HL-60 (cell line): Measurements from ENCODE around the gene RHEX.

Source experiments
- DNase-seq, 2 experiments: peaks; one replicate each; pipeline ENCODE4 v3.0.0-alpha.2; 2010 to 2020; ENCODE audit warnings: low read depth in 1 of 2, low spot score in 1 of 2
- H3K27ac ChIP-seq: fragments of 250-450 bp; sonication (Bioruptor Pico); replicated peaks from 2 replicates; pipeline ENCODE4 v1.5.1; 2020; ENCODE audit warnings: mild to moderate bottlenecking, moderate library complexity
- H3K27me3 ChIP-seq: fragments of 250-450 bp; sonication (Bioruptor Pico); 2 replicates; pipeline ENCODE4 v1.5.1; 2021; ENCODE audit warnings: mild to moderate bottlenecking, moderate library complexity; ENCODE audit not compliant: insufficient read depth, poor library complexity, severe bottlenecking
- H3K4me3 ChIP-seq: replicated peaks from 2 replicates; pipeline ENCODE4 v1.5.1; 2011; ENCODE audit warnings: mild to moderate bottlenecking, control low read depth, low read length; ENCODE audit not compliant: insufficient read depth
- CTCF ChIP-seq: IDR thresholded peaks from one replicate; pipeline ENCODE4 v1.5.1; 2011; ENCODE audit warnings: low read length, control low read depth, inconsistent platforms; ENCODE audit not compliant: insufficient read depth
- GABPA ChIP-seq: IDR thresholded peaks from 2 replicates; pipeline ENCODE4 v1.6.1; 2012; ENCODE audit warnings: low read depth
- POLR2AphosphoS5 ChIP-seq: IDR thresholded peaks from 2 replicates; pipeline ENCODE4 v1.6.1; 2012; ENCODE audit warnings: low read depth
- REST ChIP-seq: IDR thresholded peaks from 2 replicates; pipeline ENCODE4 v1.6.1; 2012; ENCODE audit warnings: low read depth; ENCODE audit not compliant: insufficient replicate concordance
- SPI1 ChIP-seq: IDR thresholded peaks from 2 replicates; pipeline ENCODE4 v1.6.1; 2012; ENCODE audit warnings: low read depth, mild to moderate bottlenecking, borderline replicate concordance

The RHEX gene

GRCh38 chr1:206089341-206089740 is 36.4 kb downstream of the RHEX start:
- TF ChIP-seq CTCF (no peak), SPI1 (no peak), REST (no peak)
- 0 out of 2 replicates have a peak overlapping the region, but pooled peaks have one; percentile 22 for H3K27ac ChIP-seq
- H3K4me3 ChIP-seq: no peak overlapping the region
- H3K27me3 ChIP-seq: no peaks in the 10 kb centered on the region
- no peak for DNase-seq

GRCh38 chr1:206094024-206094423 is 41.1 kb downstream of the RHEX start:
- Histone ChIP-seq H3K27ac (no peak overlapping the region), H3K27me3 (no peaks in the 10 kb centered on the region), H3K4me3 (no peak overlapping the region)
- DNase-seq: no peak
- no peak for TF ChIP-seq GABPA
- TF ChIP-seq REST: no peak

GRCh38 chr1:206097381-206097780 is 44.4 kb downstream of the RHEX start:
- TF ChIP-seq GABPA (no peak), REST (no peak), SPI1 (no peak), CTCF (no peak), POLR2AphosphoS5 (no peak)

More at GRCh38 chr1:206097381-206097780, 44.4 kb downstream of the RHEX start:
- no peak overlapping the region for H3K4me3 ChIP-seq
- H3K27ac ChIP-seq: peak overlapping the region; percentile 17
- DNase-seq: no peak
- no peaks in the 10 kb centered on the region for H3K27me3 ChIP-seq
